NCI-H128 (cell line): ENCODE data around the gene DDX59.

Experiments
- DNase-seq: peaks from one replicate; lab custom pipeline; 2025; ENCODE audit not compliant: unreplicated experiment; lab: John Stamatoyannopoulos, UW

The DDX59 gene

GRCh38 chr1:200669314-200670241 lies at the start of gene DDX59:
DDX59 (minus strand) TSS chr1:200669907; CDS start chr1:200666740, 3,167 bp downstream.
- DNase-seq = peak; percentile 94

DNA sequence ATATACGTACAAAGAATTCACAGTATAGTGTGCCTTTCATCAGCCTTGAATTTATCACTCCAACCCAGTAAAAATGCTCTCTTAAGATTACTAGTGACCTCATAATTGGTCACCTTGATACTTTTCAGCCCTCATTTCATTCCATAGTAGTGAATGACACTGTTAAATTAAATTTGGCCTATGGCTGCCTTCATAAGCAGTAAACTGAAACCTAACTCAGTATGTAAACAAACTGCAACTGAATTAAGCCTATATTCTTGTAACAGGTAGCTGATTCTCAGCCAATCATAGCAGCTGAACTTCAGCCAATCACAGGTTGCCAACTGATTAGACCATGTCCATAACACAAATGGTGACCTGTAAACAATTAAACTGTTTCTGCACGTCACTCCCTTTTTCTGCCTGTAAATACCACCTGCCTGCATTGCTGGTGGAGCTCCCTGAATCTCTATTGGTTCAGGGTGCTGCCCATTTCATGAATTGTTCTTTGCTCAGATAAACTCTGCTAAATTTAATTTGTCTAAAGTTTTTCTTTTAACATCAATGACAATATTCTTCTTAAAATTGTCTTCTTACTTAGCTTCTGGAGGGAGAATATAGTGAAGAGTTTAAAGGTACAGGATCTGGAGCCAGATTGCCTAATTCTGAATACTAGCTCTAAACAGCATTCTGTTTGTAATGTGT lies 44.9 kb upstream of the DDX59 start:
- no peak for DNase-seq

DNA sequence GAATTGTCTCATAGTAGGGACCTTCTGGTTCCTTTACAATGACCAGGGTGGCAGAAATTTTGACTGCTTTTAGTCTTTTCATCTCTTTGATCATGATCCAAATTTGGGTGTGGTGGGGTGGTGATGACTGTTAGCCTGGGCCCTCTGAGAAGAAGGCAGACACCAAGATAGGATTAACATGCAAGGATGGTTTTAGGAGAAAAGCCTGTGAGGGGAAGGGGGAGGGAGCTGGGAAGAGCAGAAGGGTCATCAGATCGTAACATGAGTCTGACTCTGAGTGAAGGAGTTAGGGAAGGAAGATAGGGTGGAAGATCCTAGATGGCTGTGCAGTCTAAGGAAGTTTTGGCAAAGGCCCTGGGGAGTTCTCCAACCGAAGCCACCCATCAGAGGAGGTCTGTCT lies 40.5 kb upstream of the DDX59 start:
- no peak for DNase-seq

- no peak for DNase-seq
These were observed 39.1 kb upstream of the DDX59 start for GRCh38 chr1:200708769-200709168.

DNA sequence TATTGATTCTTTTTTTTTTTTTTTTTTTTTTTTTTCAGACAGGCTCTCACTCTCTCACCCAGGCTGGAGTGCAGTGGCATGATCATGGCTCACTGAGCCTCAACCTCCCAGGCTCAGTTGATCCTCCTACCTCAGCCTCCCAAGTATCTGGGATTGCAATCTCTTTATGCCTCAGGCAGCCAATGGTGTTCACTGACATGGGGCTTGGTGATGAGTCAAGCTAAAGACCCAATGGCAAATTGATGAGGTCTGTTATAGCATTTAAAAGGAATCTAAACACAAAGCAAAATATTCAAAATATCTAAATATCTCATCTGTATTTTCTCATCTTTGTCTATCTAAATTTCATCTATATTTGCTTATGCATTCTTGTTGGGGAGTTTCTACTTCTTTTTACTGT lies 38.5 kb upstream of the DDX59 start:
- no peak for DNase-seq

- no peak for DNase-seq
These were observed 37.4 kb upstream of the DDX59 start for GRCh38 chr1:200707116-200707515.

GRCh38 chr1:200706111-200706814 lies 36.6 kb upstream of the DDX59 start:
- no peak for DNase-seq

DNA sequence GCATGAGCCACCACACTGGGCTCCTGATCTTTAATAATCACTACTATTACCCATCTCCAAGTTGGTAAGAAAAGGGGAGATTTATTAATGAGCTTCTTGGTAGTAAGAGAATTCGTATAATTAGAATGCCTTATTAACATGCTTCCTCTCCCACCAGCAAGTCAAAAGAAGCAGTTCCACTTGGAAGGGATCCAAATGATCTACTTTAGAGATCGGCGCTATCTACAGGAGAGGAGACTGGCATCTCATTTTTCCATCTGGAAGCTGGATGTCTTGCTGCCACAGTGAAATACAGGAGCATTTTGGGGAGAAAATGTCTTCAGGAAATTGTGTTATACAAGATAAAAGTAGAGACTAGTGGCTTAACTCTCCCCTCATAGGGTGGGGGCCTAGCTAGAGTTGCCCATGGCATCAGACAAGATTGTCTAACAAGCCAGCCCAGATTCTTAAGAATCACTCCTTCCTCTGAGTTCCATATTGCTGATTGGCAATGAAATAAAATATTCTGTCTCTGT lies 35.3 kb upstream of the DDX59 start:
- no peak for DNase-seq

GRCh38 chr1:200699871-200700270 lies 30.2 kb upstream of the DDX59 start:
- no peak for DNase-seq

- DNase-seq = no peak
These were observed 25.0 kb upstream of the DDX59 start for GRCh38 chr1:200694738-200695137.

- DNase-seq = no peak
These were observed 23.6 kb upstream of the DDX59 start for GRCh38 chr1:200693327-200693726.

DNA sequence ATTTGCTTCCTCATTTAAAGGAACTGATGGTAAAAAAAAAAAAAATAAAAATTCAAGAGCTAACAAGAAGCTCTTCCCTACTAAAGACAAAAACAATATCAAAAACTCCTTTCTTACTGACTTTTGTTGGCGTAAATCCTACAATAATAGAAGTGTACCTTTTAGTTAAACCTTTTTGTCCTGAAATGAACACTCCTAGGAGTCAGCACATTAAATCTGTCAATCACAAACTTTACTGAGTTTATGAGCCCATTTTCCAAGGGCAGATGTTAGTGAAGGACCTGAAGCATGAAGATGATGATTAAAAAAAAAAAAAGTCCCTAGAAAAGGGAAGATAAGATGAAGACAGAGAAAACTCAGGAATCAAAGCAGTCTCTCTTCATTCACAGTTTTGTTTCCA lies 22.6 kb upstream of the DDX59 start:
- DNase-seq = no peak

DNA sequence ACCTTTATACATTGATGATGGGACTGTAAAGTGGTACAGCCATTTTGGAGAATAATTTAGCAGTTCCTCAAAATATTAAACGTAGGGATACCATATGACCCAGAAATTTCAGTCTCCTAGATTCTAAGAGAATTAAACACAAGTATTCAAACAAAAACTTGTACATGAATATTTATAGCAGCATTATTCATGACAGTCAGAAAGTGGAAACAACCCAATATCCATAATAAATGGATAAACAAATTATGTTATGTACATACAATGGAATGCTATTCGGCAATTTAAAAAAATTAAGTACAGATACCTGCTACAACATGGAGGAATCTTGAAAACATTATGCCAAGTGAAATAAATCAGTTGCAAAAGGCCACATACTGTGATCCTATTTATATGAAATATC lies 16.9 kb upstream of the DDX59 start:
- DNase-seq = no peak

GRCh38 chr1:200684015-200684414 lies 14.3 kb upstream of the DDX59 start:
- DNase-seq = no peak

GRCh38 chr1:200683298-200683697 lies 13.6 kb upstream of the DDX59 start:
- no peak for DNase-seq

- no peak for DNase-seq
These were observed 11.5 kb upstream of the DDX59 start for GRCh38 chr1:200681231-200681630.

DNA sequence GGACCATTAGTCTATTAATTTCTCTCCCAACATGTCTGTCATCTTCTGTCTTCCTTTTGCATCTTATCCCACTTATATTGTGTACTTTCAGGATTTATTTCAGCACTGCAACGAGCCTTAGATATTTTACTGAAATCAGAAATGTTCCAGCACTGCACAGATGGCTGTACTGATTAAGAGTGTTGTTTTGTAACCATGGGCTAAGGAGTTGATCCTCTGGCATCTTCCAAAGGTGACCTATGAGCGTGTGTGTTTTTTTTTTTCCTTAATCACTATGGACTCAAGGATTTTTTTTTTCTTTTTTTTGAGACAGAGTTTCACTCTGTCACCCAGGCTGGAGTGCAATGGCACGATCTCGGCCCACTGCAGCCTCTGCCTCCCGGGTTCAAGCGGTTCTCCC lies 7.1 kb upstream of the DDX59 start:
- no peak for DNase-seq

DNA sequence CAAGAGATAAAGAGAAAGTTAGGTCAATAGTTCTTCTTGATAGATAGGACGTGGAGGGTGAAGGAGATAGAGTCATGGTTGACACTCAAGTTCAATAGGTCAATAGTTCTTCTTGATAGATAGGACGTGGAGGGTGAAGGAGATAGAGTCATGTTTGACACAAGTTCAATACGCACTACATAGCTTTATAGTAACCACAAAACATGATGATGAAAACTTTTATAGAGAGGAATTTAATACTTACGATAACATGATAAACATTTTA lies 5.8 kb upstream of the DDX59 start:
- DNase-seq = no peak

DNA sequence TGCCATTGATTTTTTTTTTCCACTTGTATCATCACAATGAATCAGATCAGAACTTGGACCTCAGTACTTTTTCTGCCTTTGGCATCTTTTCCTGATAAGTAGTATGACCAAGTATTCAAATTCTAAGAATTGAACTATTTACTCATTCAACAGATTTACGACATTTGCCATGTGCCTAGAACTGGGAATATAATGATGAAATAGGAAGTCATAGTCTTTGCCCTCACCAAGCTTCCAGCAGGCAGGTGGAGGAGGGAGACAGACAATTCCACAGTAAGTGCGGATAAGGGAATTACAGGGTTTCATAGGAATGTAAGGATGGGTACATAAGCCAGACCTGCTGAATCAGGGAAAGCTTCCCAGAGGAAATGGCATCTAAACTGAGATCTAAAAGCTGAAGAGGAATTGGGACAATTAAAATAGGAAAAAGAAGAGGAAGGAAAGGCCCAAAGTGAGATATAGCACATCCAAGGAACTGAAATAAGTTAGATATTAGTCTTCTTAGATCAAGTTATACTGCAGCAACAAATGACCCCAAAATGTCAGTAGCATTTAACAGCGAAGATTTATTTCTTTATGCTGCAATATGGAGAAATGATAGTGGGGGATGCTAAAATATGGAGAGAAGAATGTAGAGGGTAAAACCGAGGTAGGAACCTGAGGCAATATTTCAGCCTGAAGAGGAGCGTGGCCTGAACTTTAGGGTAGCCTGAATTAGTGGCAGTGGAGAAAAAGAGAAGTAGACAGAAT lies 5.3 kb upstream of the DDX59 start:
- no peak for DNase-seq

- DNase-seq = no peak
These were observed 4.5 kb upstream of the DDX59 start for GRCh38 chr1:200673952-200674823.
